GM19023 (cell line): ENCODE measurements around the gene USF2.

Experiments used
- ATAC-seq: cut with Tn5 transposase; IDR thresholded peaks from one replicate; pipeline ENCODE4 v1.9.1; 2021; ENCODE audit warnings: mild to moderate bottlenecking, moderate library complexity; ENCODE audit not compliant: unreplicated experiment

The USF2 gene

DNA sequence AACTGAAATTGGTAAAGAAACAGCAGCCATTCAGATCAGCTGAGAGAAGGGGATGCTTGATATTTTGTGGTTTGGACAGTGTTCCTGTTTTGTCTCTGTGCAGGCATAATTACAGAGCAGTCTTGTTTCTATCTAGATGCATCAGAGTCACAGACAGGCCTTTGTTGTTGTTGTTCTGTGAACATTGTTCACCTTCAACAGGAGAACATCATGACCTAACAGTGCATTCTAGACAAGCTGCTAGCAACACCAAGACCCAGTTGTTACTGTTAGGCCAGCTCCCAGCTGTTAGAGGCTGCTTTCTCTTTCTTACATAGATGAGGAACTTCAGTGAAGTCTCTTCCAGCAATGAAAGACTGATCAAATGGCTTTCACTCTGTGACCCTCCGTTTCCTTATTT lies 28.4 kb upstream of the USF2 start:
- no peak for ATAC-seq

DNA sequence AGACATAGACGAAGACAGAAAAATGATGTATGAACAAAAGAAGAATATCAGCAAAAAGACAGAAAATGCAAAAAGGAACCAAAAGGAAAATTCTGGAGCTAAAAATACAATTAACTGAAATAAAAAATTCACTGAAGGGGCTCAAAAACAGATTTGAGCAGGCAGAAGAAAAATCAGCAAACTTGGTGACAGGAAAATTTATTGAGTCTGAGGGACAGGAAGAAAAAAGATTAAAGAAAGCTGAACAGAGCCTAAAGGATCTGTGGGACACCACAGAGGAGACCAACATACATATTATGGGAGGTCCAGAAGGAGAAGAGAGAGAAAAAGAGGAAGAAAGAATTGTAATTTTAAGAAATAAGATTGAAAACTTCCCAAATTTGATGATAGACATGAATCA lies 27.3 kb upstream of the USF2 start:
- ATAC-seq, result no peak

DNA sequence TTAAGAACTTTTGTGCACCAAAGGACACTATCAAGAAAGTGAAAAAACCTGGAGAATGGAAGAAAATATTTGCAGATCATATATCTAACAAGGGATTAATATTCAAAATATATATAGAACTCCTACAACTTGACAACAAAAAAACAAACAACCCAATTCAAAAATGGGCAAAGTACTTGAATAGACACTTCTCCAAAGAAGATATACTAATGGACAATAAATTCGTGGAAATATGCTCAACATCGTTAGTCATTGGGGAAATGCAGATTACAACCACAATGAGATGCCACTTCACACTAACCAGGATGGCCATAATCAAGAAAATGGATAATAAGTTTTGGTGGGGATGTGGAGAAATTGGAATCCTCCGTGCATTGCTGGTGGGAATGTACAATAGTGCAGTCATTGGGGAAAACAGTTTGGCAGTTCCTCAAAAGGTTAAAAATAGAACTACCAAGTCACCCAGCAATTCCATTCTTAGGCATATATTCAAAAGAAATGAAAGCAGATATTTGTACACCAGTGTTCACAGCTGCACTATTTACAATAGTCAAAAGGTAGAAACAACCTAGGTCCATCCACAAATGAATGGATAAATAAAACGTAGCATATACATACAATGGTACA lies 22.2 kb upstream of the USF2 start:
- ATAC-seq, result no peak

DNA sequence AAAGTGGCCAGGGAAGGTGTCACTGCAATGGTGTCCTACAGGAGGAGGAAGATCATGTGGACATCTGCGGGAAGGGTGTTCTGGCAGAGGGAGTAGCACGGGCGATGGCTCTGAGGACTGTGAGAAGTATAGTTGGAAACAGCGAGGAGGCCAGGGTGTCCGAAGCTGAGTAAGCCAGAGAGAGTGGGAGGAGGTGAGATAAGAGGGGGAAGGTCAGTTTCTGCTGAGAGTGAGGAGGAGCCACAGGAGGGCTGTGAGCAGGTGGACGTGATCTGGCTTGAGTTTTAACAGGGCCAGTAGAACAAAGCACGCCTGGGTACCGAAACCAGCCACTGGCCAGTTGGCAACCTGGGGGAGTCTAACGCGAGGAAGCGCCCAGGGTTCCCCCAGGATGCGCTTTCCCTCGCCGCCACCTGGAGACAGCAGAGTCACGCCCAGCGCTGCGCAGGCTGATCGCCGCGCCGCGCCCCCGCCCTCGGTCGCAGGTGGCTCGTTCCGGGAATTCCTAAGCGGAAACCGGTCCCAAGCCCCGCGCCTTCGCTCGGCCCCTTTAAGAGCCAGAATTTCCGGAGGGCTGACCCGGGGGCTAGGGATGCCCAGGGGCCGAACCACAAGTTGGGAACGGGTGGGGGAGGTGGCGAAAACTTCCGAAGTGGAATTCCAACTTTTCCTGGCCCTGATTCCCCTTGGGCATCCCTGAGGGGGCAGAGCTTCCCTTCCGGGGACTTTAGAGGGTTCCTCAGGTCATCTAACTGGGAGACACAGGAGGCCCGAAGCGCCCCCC lies 21.0 kb upstream of the USF2 start:
- ATAC-seq, result peak; percentile 33

DNA sequence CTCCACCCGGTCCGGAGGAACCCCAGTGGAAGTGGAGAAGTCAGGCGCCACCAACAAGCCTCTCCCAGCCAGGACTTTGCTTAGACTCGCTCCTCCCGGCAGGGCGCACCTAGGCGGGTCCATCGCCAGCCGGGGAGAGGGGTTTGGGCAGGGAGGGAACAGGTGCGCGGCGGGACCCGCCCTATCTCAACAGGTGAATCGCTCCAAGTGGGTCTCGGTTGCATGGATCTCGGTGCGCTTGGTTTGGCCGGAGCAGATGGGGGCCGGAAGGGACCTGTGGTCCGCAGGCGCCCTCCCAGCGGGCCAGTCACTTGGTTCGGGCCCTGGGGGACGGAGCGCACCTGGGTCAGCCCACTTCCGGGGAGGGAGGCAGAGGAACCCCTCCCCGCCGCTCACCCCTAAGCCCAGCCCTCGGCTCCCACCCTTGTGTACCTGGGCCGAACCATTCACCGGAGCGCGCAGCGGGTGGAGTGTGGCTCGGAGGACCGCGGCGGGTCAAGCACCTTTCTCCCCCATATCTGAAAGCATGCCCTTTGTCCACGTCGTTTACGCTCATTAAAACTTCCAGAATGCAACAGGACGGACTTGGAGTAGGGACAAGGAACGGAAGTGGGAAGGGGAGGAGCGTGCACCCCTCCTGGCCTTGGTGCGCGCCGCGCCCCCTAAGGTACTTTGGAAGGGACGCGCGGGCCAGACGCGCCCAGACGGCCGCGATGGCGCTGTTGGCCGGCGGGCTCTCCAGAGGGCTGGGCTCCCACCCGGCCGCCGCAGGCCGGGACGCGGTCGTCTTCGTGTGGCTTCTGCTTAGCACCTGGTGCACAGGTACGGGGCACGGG lies 20.2 kb upstream of the USF2 start, which contains the start of gene LSR:
TSS of gene LSR (plus strand) at position 693 of the 836 bp plus-strand sequence. CDS start at position 714, 21 bp downstream.
- peak; percentile 83 for ATAC-seq

DNA sequence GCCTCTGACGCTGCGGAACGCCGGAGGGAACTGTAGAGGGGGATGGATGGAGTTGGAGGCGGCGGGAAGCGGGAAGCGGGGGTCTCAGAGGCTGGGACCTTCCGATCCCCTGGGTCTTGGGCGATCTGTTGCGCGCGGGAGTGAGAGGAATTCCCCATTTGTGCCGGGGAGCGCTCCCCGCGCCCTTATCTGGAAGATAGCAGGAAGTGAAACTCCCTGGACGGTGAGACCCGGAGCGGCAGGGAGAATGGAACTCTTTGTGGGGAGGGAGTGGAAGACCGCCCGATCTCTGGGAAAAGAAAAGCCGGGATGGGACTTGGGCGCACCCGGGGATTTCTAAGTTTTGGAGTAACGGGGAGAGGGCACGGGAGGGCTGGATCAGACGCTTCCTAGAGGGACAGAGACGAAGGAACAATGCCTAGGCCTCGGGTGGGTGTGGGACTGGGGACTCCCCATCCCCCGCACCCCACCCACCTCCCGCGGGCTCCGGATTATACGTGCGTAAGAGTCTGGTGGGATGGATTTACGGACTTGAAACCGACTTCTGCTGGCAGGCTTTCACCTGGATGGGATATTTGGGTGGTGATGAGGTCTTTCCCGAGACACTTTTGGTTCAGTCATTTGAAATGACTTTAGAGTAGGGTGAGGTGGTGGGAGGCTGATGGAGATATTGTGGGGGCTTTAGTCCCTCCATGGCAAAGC lies 19.5 kb upstream of the USF2 start:
- peak; percentile 10 for ATAC-seq

DNA sequence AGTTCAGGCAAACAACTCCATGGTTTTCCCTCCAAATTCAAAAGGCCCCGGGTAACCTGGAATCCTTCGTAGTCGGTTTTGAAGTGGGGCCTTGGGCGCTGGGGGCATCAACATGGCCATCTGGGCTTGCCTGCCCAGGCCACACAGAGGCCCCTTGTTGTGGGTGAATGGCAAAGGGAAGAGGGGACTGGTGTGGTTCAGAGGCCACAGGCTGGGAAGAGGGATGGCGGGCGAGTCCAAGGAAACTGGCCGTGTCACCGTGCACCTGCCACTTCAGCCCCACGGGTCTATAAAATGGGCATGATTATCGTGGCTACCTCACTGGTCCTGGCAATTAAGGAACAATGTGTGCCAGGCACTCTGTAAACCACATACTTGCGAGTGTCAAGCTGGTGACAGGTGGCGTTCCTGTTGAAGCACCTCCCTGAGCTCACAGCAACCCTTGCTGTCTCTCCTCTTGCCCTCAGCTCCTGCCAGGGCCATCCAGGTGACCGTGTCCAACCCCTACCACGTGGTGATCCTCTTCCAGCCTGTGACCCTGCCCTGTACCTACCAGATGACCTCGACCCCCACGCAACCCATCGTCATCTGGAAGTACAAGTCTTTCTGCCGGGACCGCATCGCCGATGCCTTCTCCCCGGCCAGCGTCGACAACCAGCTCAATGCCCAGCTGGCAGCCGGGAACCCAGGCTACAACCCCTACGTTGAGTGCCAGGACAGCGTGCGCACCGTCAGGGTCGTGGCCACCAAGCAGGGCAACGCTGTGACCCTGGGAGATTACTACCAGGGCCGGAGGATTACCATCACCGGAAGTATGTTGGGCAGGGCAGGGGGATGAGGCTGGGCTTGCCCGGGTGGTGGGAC lies 18.7 kb upstream of the USF2 start:
- no peak for ATAC-seq

DNA sequence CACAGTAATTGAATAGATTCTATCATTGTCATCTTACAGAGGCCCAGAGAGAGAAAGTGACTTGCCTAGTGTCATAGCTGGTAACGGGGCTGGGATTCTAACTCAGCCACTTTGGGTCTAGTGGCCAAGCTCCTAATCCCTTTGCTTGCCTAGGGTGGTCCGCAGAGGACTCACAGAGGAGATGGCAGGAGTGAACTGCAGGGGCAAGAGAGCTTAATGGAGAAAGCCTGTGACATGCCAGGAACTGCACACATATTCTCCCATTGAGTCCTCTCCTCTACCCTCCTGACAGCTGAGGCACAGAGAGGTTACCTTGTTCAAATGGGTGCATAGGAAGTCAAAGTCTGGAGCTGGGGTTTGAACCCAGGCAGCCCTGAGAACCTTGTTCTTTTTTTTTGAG lies 17.3 kb upstream of the USF2 start:
- no peak for ATAC-seq

DNA sequence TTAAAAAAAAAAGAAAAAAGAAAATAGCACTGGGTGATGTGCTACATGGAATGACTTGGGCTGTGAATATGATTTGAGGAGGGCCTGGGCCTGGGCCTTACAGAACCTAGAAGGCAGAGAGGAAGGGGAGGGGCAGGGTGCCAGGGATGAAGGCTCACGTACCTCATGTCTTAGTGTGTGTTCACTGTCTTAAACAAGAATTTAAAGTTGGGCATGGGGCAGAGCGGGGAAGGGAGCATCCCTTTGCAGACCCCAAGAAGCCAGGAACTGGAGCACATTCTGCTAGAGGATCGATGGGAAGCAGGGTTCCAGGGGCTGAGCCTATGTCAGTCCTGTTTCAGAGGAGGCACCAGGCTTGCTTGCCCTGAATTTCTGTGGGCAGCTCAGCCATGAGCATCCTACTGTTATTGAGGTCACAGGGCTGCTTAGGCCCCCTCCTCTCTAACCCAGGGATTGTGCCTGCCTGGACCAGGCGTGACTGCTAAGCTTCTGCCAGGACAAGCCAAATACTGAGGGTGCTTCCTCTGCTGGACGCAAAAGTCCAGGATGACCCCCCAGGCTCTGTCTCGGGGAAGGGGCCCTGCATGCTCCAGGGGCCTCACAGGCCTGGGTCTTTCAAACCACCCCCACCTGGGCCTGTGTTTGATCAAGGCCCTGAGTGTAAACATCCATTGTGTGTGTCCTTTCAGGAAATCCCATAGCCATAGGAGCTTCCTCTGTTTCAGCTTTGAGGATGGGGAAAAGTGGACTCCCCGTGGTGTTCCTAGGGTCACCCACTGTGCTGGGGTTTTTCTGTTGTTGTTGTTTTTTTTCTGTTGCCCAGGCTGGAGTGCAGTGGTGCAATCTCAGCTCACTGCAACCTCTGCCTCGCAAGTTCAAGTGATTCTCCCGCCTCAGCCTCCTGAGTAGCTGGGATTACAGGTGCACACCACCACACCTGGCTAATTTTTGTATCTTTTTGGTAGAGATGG lies 15.2 kb upstream of the USF2 start:
- ATAC-seq, result no peak

DNA sequence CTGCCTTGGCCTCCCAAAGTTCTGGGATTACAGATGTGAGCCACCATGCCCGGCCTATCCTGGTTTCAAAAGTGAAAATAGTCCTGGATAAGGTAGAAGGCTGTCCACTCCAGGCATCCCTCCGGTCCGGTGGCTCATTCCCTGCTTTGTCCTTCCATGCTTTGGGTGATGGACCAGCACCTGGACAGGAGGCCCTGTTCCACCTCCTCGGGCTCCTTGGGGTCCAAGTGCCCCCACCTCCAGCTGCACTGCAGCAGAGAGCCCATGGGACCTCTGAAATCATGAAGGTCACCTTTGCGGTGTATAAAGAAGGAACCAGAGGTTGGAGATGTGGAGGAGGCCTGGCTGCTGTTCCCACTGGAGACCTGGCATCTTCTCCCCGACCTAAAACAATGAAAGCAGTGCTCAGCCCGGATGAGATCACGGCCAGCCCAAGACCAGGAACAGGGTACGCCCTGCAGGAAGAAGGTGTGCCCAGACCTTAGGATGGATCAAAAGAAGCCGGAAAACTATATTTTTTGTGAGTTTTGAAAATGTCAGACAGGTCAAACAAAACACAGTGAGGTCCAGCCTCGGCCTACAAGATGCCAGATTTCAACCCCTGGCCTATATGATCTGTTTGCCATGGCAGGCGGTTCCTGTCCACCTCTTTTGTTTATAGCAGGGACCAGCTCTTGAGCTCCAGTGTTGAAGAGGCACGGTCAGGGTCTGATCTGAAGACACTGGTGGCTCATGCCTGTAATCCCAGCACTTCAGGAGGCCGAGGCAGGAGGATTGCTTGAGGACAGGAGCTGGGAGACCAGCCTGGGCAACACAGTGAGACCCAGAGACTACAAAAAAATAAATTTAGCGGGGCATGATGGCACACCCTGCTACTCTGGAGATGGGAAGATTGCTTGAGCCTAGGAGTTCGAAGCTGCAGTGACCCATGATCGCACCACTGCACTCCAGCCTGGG lies 14.1 kb upstream of the USF2 start:
- no peak for ATAC-seq

DNA sequence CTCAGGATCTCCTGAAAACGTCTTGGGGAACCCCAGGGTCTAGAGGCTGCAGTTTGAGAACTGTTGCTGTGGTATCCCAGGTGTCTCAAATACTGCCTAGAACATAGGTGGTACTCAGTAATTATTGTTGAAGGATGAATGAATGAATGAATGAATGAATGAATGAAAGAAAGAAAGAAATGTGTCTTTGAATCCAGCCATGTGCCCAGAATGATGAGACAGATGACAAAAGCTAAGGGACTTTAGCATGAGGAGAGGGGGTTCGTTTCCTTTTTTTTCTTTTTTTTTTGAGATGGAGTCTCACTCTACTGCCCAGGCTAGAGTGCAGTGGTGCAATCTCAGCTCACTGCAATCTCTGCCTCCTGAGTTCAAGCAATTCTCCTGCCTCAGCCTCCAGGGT lies 12.2 kb upstream of the USF2 start:
- no peak for ATAC-seq

DNA sequence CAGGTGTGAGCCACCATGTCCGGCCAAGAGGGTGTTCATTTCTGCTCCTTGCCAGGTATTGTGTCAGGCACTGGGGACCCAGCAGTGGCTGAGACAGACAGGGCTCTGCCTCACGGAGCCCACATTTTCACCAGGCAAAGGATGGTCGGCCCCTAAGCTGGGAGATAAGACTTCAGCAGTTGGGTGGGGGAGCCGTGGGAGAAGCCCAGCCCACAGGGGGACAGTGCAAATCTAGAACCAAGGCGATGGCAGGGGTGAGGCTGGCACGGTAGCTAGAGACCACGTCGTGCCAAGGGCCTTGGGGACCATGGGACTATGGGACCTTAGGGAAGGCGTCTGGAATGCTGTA lies 11.7 kb upstream of the USF2 start:
- no peak for ATAC-seq

DNA sequence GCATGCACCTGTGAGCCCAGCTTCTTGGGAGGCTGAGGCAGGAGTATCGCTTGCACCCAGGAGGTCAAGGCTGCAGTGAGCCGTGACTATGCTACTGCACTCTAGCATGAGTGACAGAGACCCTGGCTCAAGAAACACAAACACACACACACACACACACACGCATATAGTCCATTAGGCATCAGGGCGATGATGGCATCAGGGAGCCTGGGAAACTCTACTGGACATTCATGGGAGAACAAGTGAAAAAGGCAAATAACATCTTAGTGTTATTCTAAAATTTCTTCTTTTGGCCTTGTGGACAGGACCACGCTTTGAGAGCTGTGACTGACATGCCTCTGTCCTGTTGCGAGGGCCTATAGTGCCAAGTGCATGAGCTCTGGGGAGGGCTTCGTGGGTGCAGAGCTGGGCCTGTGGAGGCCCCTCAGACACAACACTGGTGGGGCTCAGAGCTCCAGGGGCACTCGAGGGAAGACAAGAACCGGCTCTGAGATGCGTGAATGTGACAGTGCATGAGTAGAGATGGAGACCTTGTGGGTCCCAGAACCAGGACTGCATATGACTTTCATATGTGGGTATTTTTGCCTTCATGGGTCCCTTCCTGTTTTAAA lies 8.0 kb upstream of the USF2 start:
- ATAC-seq, result no peak

DNA sequence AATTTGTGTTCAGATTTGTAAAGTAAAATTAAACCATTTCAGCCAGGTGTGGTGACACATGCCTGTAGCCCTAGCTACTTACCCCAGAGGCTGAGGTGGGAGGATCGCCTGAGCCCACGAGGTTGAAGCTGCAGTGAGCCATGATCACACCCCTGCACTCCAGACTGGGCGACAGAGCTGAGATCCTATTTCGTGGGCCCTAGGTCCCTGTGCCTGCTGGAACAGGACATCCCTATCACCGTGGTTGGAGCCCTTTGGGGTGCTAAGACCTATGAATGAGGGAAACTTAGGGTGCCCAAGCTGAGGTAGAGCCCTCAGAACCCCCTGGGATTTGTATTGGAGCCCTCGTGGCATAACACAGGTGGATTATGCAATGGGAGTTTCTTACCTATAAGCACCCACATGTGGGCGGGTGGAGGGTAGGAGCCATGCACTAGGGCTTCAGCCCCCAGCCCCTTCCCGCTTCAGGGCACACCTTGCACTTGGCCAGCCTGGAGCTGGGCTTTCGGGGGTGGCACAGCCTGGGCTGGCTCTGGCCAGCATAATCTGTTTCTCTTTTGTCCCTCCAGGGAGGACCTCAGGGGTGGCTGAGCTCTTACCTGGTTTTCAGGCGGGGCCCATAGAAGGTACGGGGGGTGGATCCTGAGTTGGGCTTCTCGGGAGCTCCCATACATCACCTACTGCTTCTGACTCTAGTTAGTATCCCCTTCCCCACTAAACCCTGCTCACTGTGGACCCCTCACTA lies 7.2 kb upstream of the USF2 start:
- no peak for ATAC-seq

DNA sequence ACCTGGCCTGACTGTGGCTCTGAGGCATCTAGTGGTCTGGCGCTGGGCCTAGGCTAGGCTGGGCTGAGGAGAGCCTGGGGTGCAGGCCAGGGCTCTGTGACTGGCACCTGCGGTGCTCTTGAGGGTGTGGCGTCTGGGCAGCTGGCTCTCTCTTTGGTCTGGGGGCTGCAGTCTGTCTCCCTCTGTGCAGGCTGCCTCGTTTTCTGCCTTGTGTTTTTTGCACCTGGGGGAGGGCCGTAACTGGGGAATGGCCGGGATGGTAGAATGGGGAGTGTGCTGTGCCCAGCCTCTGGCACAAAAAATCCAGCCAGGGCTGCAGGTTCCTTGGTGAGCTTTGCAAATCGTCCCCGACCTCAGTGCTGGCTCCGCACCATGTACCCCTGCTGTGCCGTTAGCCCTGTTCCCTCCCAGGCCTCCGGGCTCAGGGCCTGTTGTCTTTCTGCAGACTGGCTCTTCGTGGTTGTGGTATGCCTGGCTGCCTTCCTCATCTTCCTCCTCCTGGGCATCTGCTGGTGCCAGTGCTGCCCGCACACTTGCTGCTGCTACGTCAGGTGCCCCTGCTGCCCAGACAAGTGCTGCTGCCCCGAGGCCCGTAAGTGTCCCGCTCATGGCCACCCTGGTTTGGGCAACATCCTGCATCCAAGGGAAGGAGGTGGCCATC lies 6.5 kb upstream of the USF2 start:
- no peak for ATAC-seq
